GM19463 (cell line): ENCODE data around the gene CEP131.

Experiments
- ATAC-seq: cut with Tn5 transposase; IDR thresholded peaks from one replicate; pipeline ENCODE4 v1.9.1; 2021; ENCODE audit warnings: mild to moderate bottlenecking, moderate library complexity; ENCODE audit not compliant: unreplicated experiment

CEP131 gene

DNA sequence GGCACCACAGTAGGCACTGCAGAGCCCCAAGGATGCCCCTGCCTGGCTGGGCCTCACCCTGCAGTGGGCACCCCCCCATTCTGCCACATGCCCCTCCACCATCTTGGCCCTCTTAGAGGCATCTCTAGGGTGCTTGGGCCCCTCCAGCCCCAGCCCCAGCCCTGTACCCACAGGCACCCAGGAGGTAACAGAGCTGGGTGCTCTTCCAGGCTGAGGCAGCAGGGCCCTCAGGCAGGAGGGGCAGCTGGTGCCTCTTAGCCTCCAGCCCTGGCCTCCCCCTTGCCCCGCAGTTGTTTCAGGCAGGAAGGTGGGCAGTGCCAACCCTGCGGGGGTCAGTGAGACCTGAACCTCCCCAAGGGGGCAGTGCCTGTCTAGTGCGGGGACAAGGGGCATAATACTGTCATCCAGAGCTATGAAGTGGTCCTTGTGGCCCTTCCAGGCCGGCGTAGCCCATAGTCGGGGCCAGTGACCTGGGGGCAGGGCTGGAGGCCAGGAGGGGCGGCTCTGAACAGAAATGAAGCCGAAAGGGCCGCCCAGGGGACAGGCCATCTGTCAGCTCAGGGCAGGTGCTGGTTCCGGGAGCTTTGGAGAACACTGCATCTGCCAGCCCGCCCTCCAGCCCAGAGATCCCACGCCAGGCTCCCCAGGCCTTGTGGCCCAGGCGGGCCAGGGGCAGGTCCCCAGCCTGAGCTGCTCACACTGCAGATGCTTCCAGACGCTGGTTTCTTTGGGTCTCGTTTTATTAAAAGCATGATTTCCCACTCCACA lies 51.9 kb downstream of the CEP131 start:
- no peak for ATAC-seq

- no peak for ATAC-seq
These were observed 52.9 kb downstream of the CEP131 start for GRCh38 chr17:81169870-81170309.

GRCh38 chr17:81167638-81168037 lies 55.1 kb downstream of the CEP131 start:
- ATAC-seq = no peak

GRCh38 chr17:81167194-81167524 lies 55.6 kb downstream of the CEP131 start:
- no peak for ATAC-seq

DNA sequence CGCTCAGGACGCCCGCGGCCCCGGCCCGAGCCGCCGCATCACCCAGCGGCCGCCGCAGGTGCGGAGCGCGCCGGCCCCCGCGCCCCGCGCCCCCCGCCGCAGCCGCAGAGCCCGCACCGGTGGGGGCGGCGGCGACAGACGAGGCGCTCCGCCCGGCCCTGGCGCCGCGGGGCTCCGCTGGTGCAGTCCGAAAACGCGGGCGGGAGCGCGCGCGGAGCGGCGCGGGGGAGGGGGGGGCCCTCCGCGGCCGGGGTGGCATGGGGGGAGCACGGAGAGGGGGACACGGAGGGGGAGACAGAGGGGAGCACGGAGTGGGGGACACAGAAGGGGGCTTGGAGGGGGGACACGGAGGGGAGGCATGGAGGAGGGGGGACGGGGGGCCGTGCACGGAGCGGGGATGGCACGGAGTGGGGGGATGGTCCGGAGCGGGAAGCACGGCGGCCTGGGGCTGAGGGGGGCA lies 56.7 kb downstream of the CEP131 start, which contains the start of gene AATK:
AATK (minus strand) TSS at position 189 of the 460 bp plus-strand sequence. CDS start 229 bp downstream, outside the sequence.
- ATAC-seq = no peak

GRCh38 chr17:81165246-81166032 lies 57.3 kb downstream of the CEP131 start, which contains the start of gene PVALEF:
Gene PVALEF (plus strand): TSS chr17:81165507. CDS start chr17:81181227, 15,720 bp downstream.
- ATAC-seq = no peak

DNA sequence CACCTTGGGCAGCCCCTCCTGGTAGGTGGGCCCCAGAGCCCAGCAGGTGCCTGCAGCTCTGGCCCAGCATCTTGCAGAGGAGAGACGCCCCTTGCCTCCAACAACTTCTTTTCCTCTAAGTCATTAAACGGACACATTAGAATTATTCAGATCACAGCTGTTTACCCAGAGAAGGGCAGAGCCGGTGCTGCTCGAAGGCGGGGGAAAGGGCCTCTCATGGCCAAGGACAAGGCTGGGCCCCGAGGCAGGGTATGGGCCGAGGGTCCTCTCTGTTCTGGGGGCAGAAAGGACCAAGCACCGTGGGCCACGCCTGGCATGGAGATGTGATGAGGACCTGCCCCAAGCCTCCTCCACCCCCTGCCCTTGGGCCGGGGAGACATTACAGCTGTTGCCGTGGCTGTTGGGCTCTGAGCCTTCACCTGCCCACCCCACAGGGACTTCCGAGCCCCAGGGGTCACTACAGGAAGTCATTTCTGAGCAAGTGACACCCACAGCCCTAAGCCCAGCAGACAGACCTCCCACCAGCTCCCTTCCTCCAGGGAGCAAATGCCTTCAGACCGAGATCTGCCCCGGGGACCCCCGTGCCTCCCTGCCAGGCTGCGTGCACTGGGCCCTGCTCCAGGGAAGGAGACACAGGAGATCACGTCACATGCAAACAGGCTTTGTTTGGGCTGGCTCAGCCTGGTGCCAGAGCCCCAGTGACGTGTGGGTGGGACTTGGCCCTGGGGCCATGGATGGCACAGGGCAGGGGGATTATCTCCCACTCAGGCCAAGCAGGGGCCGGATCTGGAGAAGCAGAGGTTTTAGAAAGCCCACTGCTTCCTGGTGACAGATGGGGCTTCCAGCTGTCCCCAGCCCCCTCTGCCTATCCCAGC lies 58.2 kb downstream of the CEP131 start:
- ATAC-seq = no peak

GRCh38 chr17:81163703-81164370 lies 58.9 kb downstream of the CEP131 start:
- ATAC-seq = no peak

- no peak for ATAC-seq
These were observed 59.6 kb downstream of the CEP131 start for GRCh38 chr17:81163051-81163695.

DNA sequence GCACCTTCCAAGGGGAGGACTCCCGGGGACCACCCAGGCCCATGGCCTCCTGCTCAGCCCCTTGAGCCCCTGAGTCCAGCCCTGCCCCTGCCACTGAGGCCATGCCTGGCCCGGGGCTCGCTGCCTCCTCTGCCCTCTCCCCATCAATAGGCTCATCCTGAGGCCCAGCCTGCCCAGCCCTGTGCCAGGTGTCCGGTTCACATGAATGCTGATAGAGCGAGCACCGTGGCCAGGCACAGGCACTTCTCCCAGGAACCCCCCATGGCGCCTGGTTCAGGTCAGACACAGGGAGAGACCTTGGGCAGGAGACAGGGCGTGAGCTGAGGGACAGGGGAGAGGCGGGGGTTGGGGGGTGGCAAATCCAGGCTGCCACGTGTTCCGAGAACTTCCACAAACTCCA lies 60.3 kb downstream of the CEP131 start:
- ATAC-seq = no peak

GRCh38 chr17:81161972-81162371 lies 60.8 kb downstream of the CEP131 start:
- ATAC-seq = no peak

- no peak for ATAC-seq
These were observed 61.2 kb downstream of the CEP131 start for GRCh38 chr17:81161536-81161935.

DNA sequence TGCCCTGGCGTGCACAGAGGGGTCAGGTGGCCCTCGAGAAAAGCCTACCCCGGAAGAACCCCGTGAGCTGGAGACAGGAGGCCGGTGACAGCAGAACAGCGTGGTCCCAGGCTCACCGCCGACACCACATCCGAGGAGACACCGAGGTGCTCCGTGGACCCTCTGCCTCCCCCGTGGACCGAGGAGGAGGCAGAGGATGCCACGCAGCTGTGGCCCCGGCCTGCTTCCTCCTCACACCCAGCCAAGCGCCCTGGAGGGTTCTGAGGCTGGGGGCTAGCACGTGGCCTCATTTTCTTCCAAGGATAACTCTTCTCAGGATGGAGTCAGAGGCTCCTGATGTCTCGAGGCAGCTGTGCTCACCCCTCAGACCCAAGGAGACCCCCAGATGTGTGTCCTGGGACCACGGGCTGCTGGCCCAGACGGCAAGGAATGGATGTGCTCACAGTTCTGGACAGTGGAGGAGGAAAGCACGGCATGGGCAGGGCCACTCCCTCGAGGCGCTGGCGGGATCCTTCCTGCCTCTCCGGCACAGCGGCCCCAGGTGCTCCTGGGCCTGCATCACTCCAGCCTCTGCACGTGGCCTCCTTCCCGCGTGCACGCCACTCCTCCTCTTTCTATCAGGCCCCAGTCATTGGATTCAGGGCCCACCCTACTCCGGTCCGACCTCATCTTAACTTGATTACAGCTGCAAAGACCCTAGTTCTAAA lies 61.9 kb downstream of the CEP131 start:
- no peak for ATAC-seq

- no peak for ATAC-seq
These were observed 62.5 kb downstream of the CEP131 start for GRCh38 chr17:81160306-81160705.

GRCh38 chr17:81159611-81160265 lies 63.0 kb downstream of the CEP131 start:
- ATAC-seq = no peak

GRCh38 chr17:81158688-81159590 lies 63.8 kb downstream of the CEP131 start:
- no peak for ATAC-seq

DNA sequence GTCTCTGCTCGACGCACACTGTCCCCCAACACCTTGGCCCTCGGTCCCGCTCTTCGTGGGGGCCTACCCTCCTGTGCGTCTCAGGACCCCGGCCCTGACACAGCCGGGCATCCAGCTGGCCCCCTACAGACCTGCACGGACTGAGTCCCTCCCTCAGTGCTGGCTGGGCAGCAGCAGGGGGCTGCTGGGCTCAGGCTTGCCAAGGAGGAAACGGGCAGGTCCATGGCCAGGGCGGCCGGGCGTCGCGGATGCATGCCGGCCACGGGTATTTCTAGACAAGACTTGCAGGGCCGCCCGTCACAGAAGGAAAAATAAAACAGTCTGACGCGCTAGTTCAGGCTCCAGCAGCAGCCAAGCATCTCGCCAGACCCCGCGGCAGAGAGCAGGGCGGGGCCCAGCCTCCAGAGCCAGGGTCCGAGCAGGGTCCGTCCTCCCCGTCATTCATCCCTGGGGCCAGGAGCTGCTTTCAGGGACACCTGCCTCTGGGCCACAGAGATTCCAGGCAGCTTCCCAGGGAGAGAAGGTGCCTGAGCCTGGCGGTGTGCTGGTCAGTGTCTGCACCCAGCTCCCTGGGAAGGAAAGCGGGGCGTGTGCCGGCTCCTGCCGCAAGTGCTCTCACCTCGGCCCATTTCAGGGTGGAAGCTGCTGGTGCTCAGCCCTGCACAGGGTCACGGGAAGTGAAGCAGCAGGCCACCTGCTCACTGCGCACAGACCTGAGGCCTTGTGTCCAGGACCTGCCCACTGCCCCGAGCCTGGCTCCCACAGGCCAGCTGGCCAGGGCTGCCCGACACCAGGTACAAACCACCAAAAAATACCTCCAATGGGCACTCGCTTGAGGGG lies 64.7 kb downstream of the CEP131 start:
- no peak for ATAC-seq
